HUES6 (cell line): ENCODE measurements around the gene OR8D2.

Experiments used
- H3K27ac ChIP-seq: 2 replicates; pipeline ENCODE4 v1.7.0; 2013; ENCODE audit warnings: low read depth, mild to moderate bottlenecking, low read length, inconsistent platforms
- H3K27me3 ChIP-seq: 2 replicates; pipeline ENCODE4 v1.6.1; 2013; ENCODE audit warnings: low read length; ENCODE audit not compliant: control insufficient read depth, insufficient read depth
- H3K36me3 ChIP-seq: 2 replicates; pipeline ENCODE4 v1.6.1; 2013; ENCODE audit warnings: low read length; ENCODE audit not compliant: control insufficient read depth, insufficient read depth
- H3K4me1 ChIP-seq: 2 replicates; pipeline ENCODE4 v1.6.1; 2013; ENCODE audit warnings: low read length; ENCODE audit not compliant: control insufficient read depth, insufficient read depth
- H3K4me3 ChIP-seq: 2 replicates; pipeline ENCODE4 v1.5.1; 2013; ENCODE audit warnings: low read depth, low read length
- H3K9ac ChIP-seq: one replicate; pipeline ENCODE4 v1.6.1; 2013; ENCODE audit warnings: mild to moderate bottlenecking, low read length
- H3K9me3 ChIP-seq: 2 replicates; pipeline ENCODE4 v1.6.1; 2013; ENCODE audit warnings: low read depth, low read length; ENCODE audit not compliant: control insufficient read depth, insufficient read depth

Gene OR8D2

GRCh38 chr11:124315052-124315451, 4.9 kb downstream of the OR8D2 start:
- H3K27me3 ChIP-seq, result no peaks in the 10 kb centered on the region
- H3K36me3 ChIP-seq, result no peaks in the 10 kb centered on the region
- H3K9me3 ChIP-seq, result no peaks in the 10 kb centered on the region
- no peak overlapping the region for H3K9ac ChIP-seq
- H3K27ac ChIP-seq, result no peak overlapping the region
- no peaks in the 10 kb centered on the region for H3K4me1 ChIP-seq
- no peak overlapping the region for H3K4me3 ChIP-seq

GRCh38 chr11:124313849-124314248, 6.1 kb downstream of the OR8D2 start, which contains the start of gene OR8D1:
Gene OR8D1, minus strand, starts transcription at chr11:124313949. Its CDS starts 3,183 bp downstream, at chr11:124310766.
- Histone ChIP-seq H3K4me3 (no peak within 1 kb of the TSS), H3K9ac (no peak within 1 kb of the TSS), H3K27me3 (no peaks in the 10 kb centered on the region), H3K36me3 (no peaks in the 10 kb centered on the region), H3K9me3 (no peaks in the 10 kb centered on the region), H3K27ac (no peak within 1 kb of the TSS), H3K4me1 (no peaks in the 10 kb centered on the region)

- Histone ChIP-seq H3K27ac (no peak overlapping the region), H3K4me1 (no peaks in the 10 kb centered on the region), H3K36me3 (no peaks in the 10 kb centered on the region), H3K9ac (no peak overlapping the region), H3K27me3 (no peaks in the 10 kb centered on the region), H3K9me3 (no peaks in the 10 kb centered on the region), H3K4me3 (no peak overlapping the region)
Observed at GRCh38 chr11:124313131-124313530, 6.9 kb downstream of the OR8D2 start.

- H3K9ac ChIP-seq, result no peak overlapping the region
- H3K4me3 ChIP-seq, result no peak overlapping the region
- H3K27ac ChIP-seq, result no peak overlapping the region
- H3K36me3 ChIP-seq, result no peaks in the 10 kb centered on the region
- no peaks in the 10 kb centered on the region for H3K27me3 ChIP-seq
- H3K4me1 ChIP-seq, result no peaks in the 10 kb centered on the region
- H3K9me3 ChIP-seq, result no peaks in the 10 kb centered on the region
Observed at GRCh38 chr11:124311670-124312069, 8.3 kb downstream of the OR8D2 start.

GRCh38 chr11:124311269-124311668, 8.7 kb downstream of the OR8D2 start:
- Histone ChIP-seq H3K36me3 (no peaks in the 10 kb centered on the region), H3K27me3 (no peaks in the 10 kb centered on the region), H3K9ac (no peak overlapping the region), H3K4me3 (no peak overlapping the region), H3K4me1 (no peaks in the 10 kb centered on the region), H3K9me3 (no peaks in the 10 kb centered on the region), H3K27ac (no peak overlapping the region)

GRCh38 chr11:124310721-124311120, 9.3 kb downstream of the OR8D2 start:
- no peaks in the 10 kb centered on the region for H3K9me3 ChIP-seq
- no peak overlapping the region for H3K4me3 ChIP-seq
- no peaks in the 10 kb centered on the region for H3K27me3 ChIP-seq
- no peak overlapping the region for H3K27ac ChIP-seq
- H3K4me1 ChIP-seq, result no peaks in the 10 kb centered on the region
- H3K9ac ChIP-seq, result no peak overlapping the region
- no peaks in the 10 kb centered on the region for H3K36me3 ChIP-seq

- Histone ChIP-seq H3K4me1 (peaks cover 11% of the 10 kb centered on the region), H3K4me3 (no peak overlapping the region), H3K27ac (no peak overlapping the region), H3K9ac (no peak overlapping the region), H3K9me3 (no peaks in the 10 kb centered on the region), H3K36me3 (no peaks in the 10 kb centered on the region), H3K27me3 (no peaks in the 10 kb centered on the region)
Observed at GRCh38 chr11:124307093-124307492, 12.9 kb downstream of the OR8D2 start.

GRCh38 chr11:124302347-124303125, 17.5 kb downstream of the OR8D2 start:
- peaks cover 18% of the 10 kb centered on the region for H3K4me1 ChIP-seq
- H3K27me3 ChIP-seq, result no peaks in the 10 kb centered on the region
- no peak overlapping the region for H3K9ac ChIP-seq
- H3K27ac ChIP-seq, result no peak overlapping the region
- H3K4me3 ChIP-seq, result no peak overlapping the region
- H3K9me3 ChIP-seq, result no peaks in the 10 kb centered on the region
- no peaks in the 10 kb centered on the region for H3K36me3 ChIP-seq

GRCh38 chr11:124301548-124301947, 18.4 kb downstream of the OR8D2 start:
- no peaks in the 10 kb centered on the region for H3K36me3 ChIP-seq
- no peaks in the 10 kb centered on the region for H3K27me3 ChIP-seq
- H3K9ac ChIP-seq, result no peak overlapping the region
- H3K27ac ChIP-seq, result no peak overlapping the region
- no peaks in the 10 kb centered on the region for H3K9me3 ChIP-seq
- H3K4me1 ChIP-seq, result peaks cover 18% of the 10 kb centered on the region
- no peak overlapping the region for H3K4me3 ChIP-seq

- Histone ChIP-seq H3K9me3 (no peaks in the 10 kb centered on the region), H3K4me3 (no peak overlapping the region), H3K27me3 (no peaks in the 10 kb centered on the region), H3K36me3 (no peaks in the 10 kb centered on the region), H3K27ac (no peak overlapping the region), H3K9ac (no peak overlapping the region), H3K4me1 (peaks cover 15% of the 10 kb centered on the region)
Observed at GRCh38 chr11:124297921-124298320, 22.1 kb downstream of the OR8D2 start.

GRCh38 chr11:124296016-124296415, 24.0 kb downstream of the OR8D2 start:
- Histone ChIP-seq H3K9ac (no peak overlapping the region), H3K27me3 (no peaks in the 10 kb centered on the region), H3K4me1 (no peaks in the 10 kb centered on the region), H3K27ac (no peak overlapping the region), H3K36me3 (no peaks in the 10 kb centered on the region), H3K9me3 (no peaks in the 10 kb centered on the region), H3K4me3 (no peak overlapping the region)
